Measurements from ENCODE around the gene HNRNPL.

DNA sequence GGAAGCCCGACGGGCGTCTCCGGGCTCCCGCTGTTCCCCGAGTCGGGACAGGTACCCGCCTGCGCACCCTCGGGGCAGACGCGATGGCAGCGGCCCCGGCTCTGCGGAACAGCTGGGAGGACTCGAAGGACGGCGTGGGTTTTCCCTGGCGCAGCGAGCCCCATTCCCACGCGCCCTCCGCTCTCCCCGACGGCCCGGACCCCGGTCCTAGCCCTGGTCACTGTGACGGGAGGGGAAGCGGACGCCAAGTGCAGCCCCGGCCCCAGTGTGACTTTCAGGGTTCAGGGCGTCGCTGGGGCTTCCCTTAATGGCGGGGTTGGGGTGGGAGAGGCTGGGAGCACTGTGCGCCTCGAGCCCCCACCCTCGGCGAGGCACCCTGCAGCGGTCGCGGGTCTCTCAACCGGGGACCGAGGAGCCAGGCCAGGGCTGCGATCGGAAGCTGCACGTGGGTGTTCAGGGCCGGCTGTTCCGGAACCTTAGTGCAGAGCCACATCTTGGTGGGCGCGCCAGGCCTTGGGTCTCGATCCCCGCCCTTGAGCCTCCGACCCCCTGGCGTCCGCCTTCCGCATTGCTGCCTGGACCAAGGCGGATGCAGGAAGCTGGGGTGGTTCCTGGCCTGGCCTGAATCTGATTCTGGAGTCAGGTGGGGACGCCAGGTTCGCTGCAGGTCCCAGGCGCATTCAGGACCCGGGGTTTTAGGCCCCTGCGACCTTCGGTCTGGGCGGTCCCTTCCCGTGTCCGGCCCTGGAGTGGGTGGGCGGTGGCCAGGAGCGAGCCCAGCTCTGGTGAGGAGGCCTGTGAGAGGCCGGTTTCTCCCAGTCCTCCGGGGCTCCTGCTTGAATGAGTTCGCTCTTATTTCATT, 57.3 kb downstream of the HNRNPL start:
- TF ChIP-seq POLR2A (IDR thresholded peaks at IDR 0.05; ENCODE audit: low read length) (no peak), GATA1 (IDR thresholded peaks at IDR 0.05; ENCODE audit: low read depth, low read length) (no peak)
